Body of pancreas (tissue), 4 donors: ENCODE results near the gene GTF2IRD1. TPM values are rescaled to one million over a fixed set of nuclear protein-coding genes. Genes with fewer than 3 reads are reported as not detected.

Experiments
- ATAC-seq: fragments of 150-250 bp; one replicate; pipeline ENCODE4 v1.9.1; 2016
- DNase-seq, 4 donors: peaks; one replicate each; pipeline ENCODE4 v3.0.0-alpha.2; 2019
- H3K27ac ChIP-seq, 4 donors: fragments of 200-600 bp; sonication (generic); 1 replicate in 3 of 4; 2 replicates in 1 of 4; pipeline versions ENCODE4 v1.5.1 to v1.6.1; 2016 to 2019; ENCODE audit warnings: mild to moderate bottlenecking in 1 of 4, mixed read lengths in 1 of 4, moderate library complexity in 1 of 4
- H3K27me3 ChIP-seq, 2 donors: fragments of 200-600 bp; sonication (generic); one replicate each; pipeline ENCODE4 v1.6.0; 2016; ENCODE audit warnings: mild to moderate bottlenecking in 1 of 2
- H3K36me3 ChIP-seq, 2 donors: fragments of 200-600 bp; sonication (generic); replicated peaks in 1 of 2; 2 replicates each; pipeline ENCODE4 v1.5.1; 2016; ENCODE audit warnings: low read depth in 2 of 2; ENCODE audit not compliant: insufficient read depth in 1 of 2
- H3K4me1 ChIP-seq: fragments of 200-600 bp; sonication (generic); one replicate; pipeline ENCODE4 v1.6.0; 2016
- H3K4me3 ChIP-seq, 2 donors: fragments of 200-600 bp; sonication (generic); 1 replicate in 1 of 2; 2 replicates in 1 of 2; pipeline ENCODE4 v1.5.1; 2016 to 2019
- H3K9me3 ChIP-seq, 3 donors: fragments of 200-600 bp; sonication (generic); 1 replicate in 2 of 3; 2 replicates in 1 of 3; pipeline ENCODE4 v1.5.1; 2016
- CTCF ChIP-seq, 7 experiments: fragments of 450-650 bp in 4 of 7; fragments of 200-600 bp in 3 of 7; sonication (generic) in 3 of 7; IDR thresholded peaks; one replicate each; pipeline ENCODE4 v1.5.1; 2016 to 2019; ENCODE audit warnings: antibody characterized with exemption in 7 of 7
- POLR2A ChIP-seq, 3 donors: fragments of 450-650 bp; IDR thresholded peaks; one replicate each; pipeline ENCODE4 v1.6.1; 2016; ENCODE audit warnings: antibody characterized with exemption in 3 of 3, mild to moderate bottlenecking in 2 of 3
- whole genome bisulfite sequencing, 2 donors: methylation state at CpG; one replicate each; pipeline ENCODE4 v1.1.5; 2017; 5-methylcytosine and 5-hydroxymethylcytosine counted together
- intact Hi-C: fragments of 100-400 bp; cut with DNase I; formaldehyde crosslinking; loops from one replicate; pipeline ENCODE4 v1.15.1; 2023
- total RNA-seq, 2 donors: library from RNA; depleted of rRNA; stranded (reverse); fragments of >200 nt; gene quantifications; one replicate each; pipeline ENCODE4 v1.1.0, GENCODE V29; 2016

Gene GTF2IRD1
- total RNA-seq, 2 donors from 2014 or later, result 9.2 to 11.2 TPM

- intact Hi-C loops, result no loop called here
- Histone ChIP-seq H3K4me1 (peaks cover 26% of the 10 kb centered on the region), H3K27me3 (no peaks in the 10 kb centered on the region), H3K9me3 (no peaks in the 10 kb centered on the region), H3K36me3 (no peaks in the 10 kb centered on the region), H3K27ac (no peak overlapping the region), H3K4me3 (no peak overlapping the region)
- DNase-seq (no peak), ATAC-seq (no peak)
- TF ChIP-seq CTCF (IDR thresholded peaks at IDR 0.05) (no peak), POLR2A (IDR thresholded peaks at IDR 0.05) (no peak)
- 68 to 93% methylated on average over 3 to 5 of the region's 5 CpGs for WGBS, 2 donors
Measured at GRCh38 chr7:74473116-74473515, 19.4 kb downstream of the GTF2IRD1 start.

GRCh38 chr7:74474271-74474865, 20.7 kb downstream of the GTF2IRD1 start:
- 98 to 100% methylated on average over 3 to 4 of the region's 4 CpGs for WGBS, 2 donors
- no peak for TF ChIP-seq CTCF (IDR thresholded peaks at IDR 0.05)
- TF ChIP-seq POLR2A (IDR thresholded peaks at IDR 0.05), result no peak
- Histone ChIP-seq H3K27me3 (no peaks in the 10 kb centered on the region), H3K9me3 (no peaks in the 10 kb centered on the region), H3K4me3 (no peak overlapping the region), H3K4me1 (peaks cover 38% of the 10 kb centered on the region), H3K27ac (no peak overlapping the region), H3K36me3 (no peaks in the 10 kb centered on the region)
- intact Hi-C loops, result no loop called here
- DNase-seq, result no peak
- ATAC-seq, result no peak

GRCh38 chr7:74475243-74475986, 21.7 kb downstream of the GTF2IRD1 start:
- intact Hi-C loops, result no loop called here
- Histone ChIP-seq H3K36me3 (no peaks in the 10 kb centered on the region), H3K9me3 (no peaks in the 10 kb centered on the region), H3K4me1 (peaks cover 48% of the 10 kb centered on the region), H3K27me3 (no peaks in the 10 kb centered on the region), H3K27ac (peak overlapping the region in 3 of 4 donors; percentile 0 to 59 (median 51)), H3K4me3 (no peak overlapping the region)
- no peak for TF ChIP-seq POLR2A (IDR thresholded peaks at IDR 0.05)
- no peak for TF ChIP-seq CTCF (IDR thresholded peaks at IDR 0.05)
- 59 to 69% methylated on average over 4 to 15 of the region's 15 CpGs for WGBS, 2 donors
- ATAC-seq, result no peak
- DNase-seq, result peak; percentile 31 to 54 (median 46)

GRCh38 chr7:74475987-74476350, 22.3 kb downstream of the GTF2IRD1 start:
- H3K36me3 ChIP-seq, result no peaks in the 10 kb centered on the region
- ATAC-seq (no peak), DNase-seq (no peak)
- peak overlapping the region in 3 of 4 donors; percentile 0 to 59 (median 51) for H3K27ac ChIP-seq
- H3K9me3 ChIP-seq, result no peaks in the 10 kb centered on the region
- no peaks in the 10 kb centered on the region for H3K27me3 ChIP-seq
- no peak overlapping the region for H3K4me3 ChIP-seq
- intact Hi-C loops, result no loop called here
- TF ChIP-seq POLR2A (IDR thresholded peaks at IDR 0.05), result no peak
- no peak for TF ChIP-seq CTCF (IDR thresholded peaks at IDR 0.05)
- H3K4me1 ChIP-seq, result peaks cover 54% of the 10 kb centered on the region
- WGBS, 2 donors, result 86 to 89% methylated on average over 5 to 8 of the region's 8 CpGs
